ENCODE results near the gene SLC6A17.

GRCh38 chr1:110228381-110228780, 78.1 kb downstream of the SLC6A17 start:
- TF ChIP-seq CTCF (IDR thresholded peaks at IDR 0.05) (no peak), POLR2A (IDR thresholded peaks at IDR 0.05) (no peak)
